Lower lobe of right lung (tissue), 2 donors: ENCODE results near the gene LRFN2. TPM values are rescaled to one million over a fixed set of nuclear protein-coding genes. Genes with fewer than 3 reads are reported as not detected.

Experiments used
- ATAC-seq, 2 donors: fragments of 200-7000 bp; cut with Tn5 transposase; one replicate each; pipeline ENCODE4 v1.9.1; 2020 to 2022; ENCODE audit warnings: mild to moderate bottlenecking in 2 of 2, moderate library complexity in 2 of 2
- DNase-seq: peaks from one replicate; pipeline ENCODE4 v3.0.0-alpha.2; 2020
- H3K27ac ChIP-seq: fragments of 200-600 bp; one replicate; pipeline ENCODE4 v1.8.0; 2022
- H3K27me3 ChIP-seq: fragments of 200-600 bp; one replicate; pipeline ENCODE4 v1.8.0; 2022; ENCODE audit warnings: low read depth
- H3K36me3 ChIP-seq: fragments of 200-600 bp; one replicate; pipeline ENCODE4 v1.8.0; 2022; ENCODE audit warnings: mild to moderate bottlenecking
- H3K4me1 ChIP-seq: fragments of 200-600 bp; one replicate; pipeline ENCODE4 v1.8.0; 2022
- H3K4me3 ChIP-seq: fragments of 200-600 bp; one replicate; pipeline ENCODE4 v1.8.0; 2022; ENCODE audit warnings: mild to moderate bottlenecking
- H3K9me3 ChIP-seq: fragments of 200-600 bp; one replicate; pipeline ENCODE4 v1.8.0; 2022
- intact Hi-C: fragments of 100-400 bp; cut with DNase I; formaldehyde crosslinking; loops from one replicate; pipeline ENCODE4 v1.11.0; 2022
- total RNA-seq: library from RNA; stranded (reverse); fragmentation: NEBNext Ultra II Directional; extraction: Animal tissue kit (Norgen Biotek cat#: 25700); gene quantifications from one replicate; pipeline ENCODE4 v1.2.1, GENCODE V29; 2021
- TF ChIP-seq, protein P1 (sequence below): fragments of 200-600 bp; IDR thresholded peaks from one replicate; pipeline ENCODE4 v1.8.0; 2022; ENCODE audit warnings: antibody characterized with exemption, mild to moderate bottlenecking
- donor health status: DM: no; HTN: yes; CAD: no; lungs with severe emphysema.

The LRFN2 gene
- total RNA-seq, 1 donor from 2014 or later, result not detected

- Histone ChIP-seq H3K27me3 (peaks cover 6% of the 10 kb centered on the region), H3K36me3 (no peaks in the 10 kb centered on the region), H3K4me3 (no peak overlapping the region), H3K4me1 (no peaks in the 10 kb centered on the region), H3K9me3 (no peaks in the 10 kb centered on the region), H3K27ac (no peak overlapping the region)
- TF ChIP-seq, protein P1, sequence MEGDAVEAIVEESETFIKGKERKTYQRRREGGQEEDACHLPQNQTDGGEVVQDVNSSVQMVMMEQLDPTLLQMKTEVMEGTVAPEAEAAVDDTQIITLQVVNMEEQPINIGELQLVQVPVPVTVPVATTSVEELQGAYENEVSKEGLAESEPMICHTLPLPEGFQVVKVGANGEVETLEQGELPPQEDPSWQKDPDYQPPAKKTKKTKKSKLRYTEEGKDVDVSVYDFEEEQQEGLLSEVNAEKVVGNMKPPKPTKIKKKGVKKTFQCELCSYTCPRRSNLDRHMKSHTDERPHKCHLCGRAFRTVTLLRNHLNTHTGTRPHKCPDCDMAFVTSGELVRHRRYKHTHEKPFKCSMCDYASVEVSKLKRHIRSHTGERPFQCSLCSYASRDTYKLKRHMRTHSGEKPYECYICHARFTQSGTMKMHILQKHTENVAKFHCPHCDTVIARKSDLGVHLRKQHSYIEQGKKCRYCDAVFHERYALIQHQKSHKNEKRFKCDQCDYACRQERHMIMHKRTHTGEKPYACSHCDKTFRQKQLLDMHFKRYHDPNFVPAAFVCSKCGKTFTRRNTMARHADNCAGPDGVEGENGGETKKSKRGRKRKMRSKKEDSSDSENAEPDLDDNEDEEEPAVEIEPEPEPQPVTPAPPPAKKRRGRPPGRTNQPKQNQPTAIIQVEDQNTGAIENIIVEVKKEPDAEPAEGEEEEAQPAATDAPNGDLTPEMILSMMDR, result no peak
- peak; percentile 40 to 45 for ATAC-seq
- DNase-seq, result no peak
- intact Hi-C loops, result no loop called here
Measured at GRCh38 chr6:40505191-40505810, 81.9 kb downstream of the LRFN2 start.

- intact Hi-C loops, result no loop called here
- TF ChIP-seq, protein P1, result no peak
- peak; percentile 20 to 23 for ATAC-seq
Measured at GRCh38 chr6:40504274-40504673, 82.9 kb downstream of the LRFN2 start.

GRCh38 chr6:40500227-40500626 is 86.9 kb downstream of the LRFN2 start:
- peak; percentile 58 for DNase-seq
- no peaks in the 10 kb centered on the region for H3K9me3 ChIP-seq
- H3K36me3 ChIP-seq, result no peaks in the 10 kb centered on the region
- ATAC-seq, result peak; percentile 66 to 72
- TF ChIP-seq, protein P1, result no peak
- intact Hi-C loops, result no loop called here
- no peak overlapping the region for H3K4me3 ChIP-seq
- no peak overlapping the region for H3K27ac ChIP-seq
- H3K4me1 ChIP-seq, result no peaks in the 10 kb centered on the region
- no peaks in the 10 kb centered on the region for H3K27me3 ChIP-seq

More at GRCh38 chr6:40504274-40504673, 82.9 kb downstream of the LRFN2 start:
- no peak for DNase-seq
- no peak overlapping the region for H3K4me3 ChIP-seq
- H3K9me3 ChIP-seq, result no peaks in the 10 kb centered on the region
- peaks cover 6% of the 10 kb centered on the region for H3K27me3 ChIP-seq
- no peak overlapping the region for H3K27ac ChIP-seq
- no peaks in the 10 kb centered on the region for H3K4me1 ChIP-seq
- H3K36me3 ChIP-seq, result no peaks in the 10 kb centered on the region

DNA sequence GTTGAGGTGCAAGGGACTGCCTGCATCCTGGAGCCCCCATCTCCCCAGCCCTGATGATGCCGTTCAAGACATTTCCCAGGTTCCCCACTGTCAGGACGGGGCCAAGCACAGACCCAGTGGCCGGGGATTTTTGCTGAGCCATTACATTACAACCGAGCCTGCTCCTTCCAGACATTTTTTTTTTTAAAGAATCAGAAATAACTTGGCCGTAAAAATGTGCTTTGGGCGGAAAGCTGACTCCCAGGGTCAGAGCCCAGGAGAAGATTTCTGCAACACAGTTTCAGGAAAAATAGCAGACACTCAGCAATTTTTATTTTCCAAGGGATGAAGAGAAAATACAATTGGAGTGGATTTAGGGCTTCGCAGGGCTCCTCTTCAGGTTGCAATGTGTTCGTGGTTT is 87.9 kb downstream of the LRFN2 start:
- DNase-seq (no peak), ATAC-seq (no peak)
- H3K36me3 ChIP-seq, result no peaks in the 10 kb centered on the region
- no peaks in the 10 kb centered on the region for H3K9me3 ChIP-seq
- intact Hi-C loops, result no loop called here
- no peaks in the 10 kb centered on the region for H3K27me3 ChIP-seq
- TF ChIP-seq, protein P1, result no peak
- no peaks in the 10 kb centered on the region for H3K4me1 ChIP-seq
- no peak overlapping the region for H3K27ac ChIP-seq
- H3K4me3 ChIP-seq, result no peak overlapping the region

GRCh38 chr6:40498148-40498547 is 89.0 kb downstream of the LRFN2 start:
- H3K4me3 ChIP-seq, result no peak overlapping the region
- peaks cover 2% of the 10 kb centered on the region for H3K27me3 ChIP-seq
- ATAC-seq (no peak), DNase-seq (no peak)
- TF ChIP-seq, protein P1, result no peak
- no peaks in the 10 kb centered on the region for H3K9me3 ChIP-seq
- intact Hi-C loops, result no loop called here
- no peaks in the 10 kb centered on the region for H3K36me3 ChIP-seq
- no peaks in the 10 kb centered on the region for H3K4me1 ChIP-seq
- H3K27ac ChIP-seq, result no peak overlapping the region
